Measurements from ENCODE around the gene HNF4A.

- TF ChIP-seq ZNF598 (CRISPR knock-in tag; IDR thresholded peaks at IDR 0.05; ENCODE audit: borderline replicate concordance) (no peak), HDAC6 (IDR thresholded peaks at IDR 0.05; ENCODE audit: low read depth, low read length) (no peak)
Observed at GRCh38 chr20:44306927-44307326, 48.6 kb upstream of the HNF4A start.
